PC-9 (cell line): ENCODE data around the gene PADI6.

Experiments
- EZH2 ChIP-seq: fragments of 200-600 bp; sonication (generic); IDR thresholded peaks from 2 replicates; pipeline ENCODE4 v1.8.0; 2017; ENCODE audit warnings: antibody characterized with exemption, low read depth
- TF ChIP-seq, protein P1 (sequence below): fragments of 200-600 bp; sonication (generic); conservative IDR thresholded peaks from 2 replicates; pipeline ENCODE4 v1.6.1; 2017; ENCODE audit warnings: mixed run types, antibody characterized with exemption, mild to moderate bottlenecking, moderate library complexity

GRCh38 chr1:17371896-17372295 is at the start of gene PADI6:
- TF ChIP-seq, protein P1, sequence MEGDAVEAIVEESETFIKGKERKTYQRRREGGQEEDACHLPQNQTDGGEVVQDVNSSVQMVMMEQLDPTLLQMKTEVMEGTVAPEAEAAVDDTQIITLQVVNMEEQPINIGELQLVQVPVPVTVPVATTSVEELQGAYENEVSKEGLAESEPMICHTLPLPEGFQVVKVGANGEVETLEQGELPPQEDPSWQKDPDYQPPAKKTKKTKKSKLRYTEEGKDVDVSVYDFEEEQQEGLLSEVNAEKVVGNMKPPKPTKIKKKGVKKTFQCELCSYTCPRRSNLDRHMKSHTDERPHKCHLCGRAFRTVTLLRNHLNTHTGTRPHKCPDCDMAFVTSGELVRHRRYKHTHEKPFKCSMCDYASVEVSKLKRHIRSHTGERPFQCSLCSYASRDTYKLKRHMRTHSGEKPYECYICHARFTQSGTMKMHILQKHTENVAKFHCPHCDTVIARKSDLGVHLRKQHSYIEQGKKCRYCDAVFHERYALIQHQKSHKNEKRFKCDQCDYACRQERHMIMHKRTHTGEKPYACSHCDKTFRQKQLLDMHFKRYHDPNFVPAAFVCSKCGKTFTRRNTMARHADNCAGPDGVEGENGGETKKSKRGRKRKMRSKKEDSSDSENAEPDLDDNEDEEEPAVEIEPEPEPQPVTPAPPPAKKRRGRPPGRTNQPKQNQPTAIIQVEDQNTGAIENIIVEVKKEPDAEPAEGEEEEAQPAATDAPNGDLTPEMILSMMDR = no peak
- TF ChIP-seq EZH2 = no peak
